GM18499 (cell line): Measurements from ENCODE around the gene ZNF587B.
"Not testable (repeated sequence)": the region's sequence is repeated elsewhere in the genome, so short reads cannot be mapped to it uniquely, and the experiment has no call there.

Experiments
- ATAC-seq: cut with Tn5 transposase; IDR thresholded peaks from one replicate; pipeline ENCODE4 v1.9.1; 2021; ENCODE audit warnings: moderate number of reproducible peaks; ENCODE audit not compliant: insufficient read depth, unreplicated experiment

The ZNF587B gene

DNA sequence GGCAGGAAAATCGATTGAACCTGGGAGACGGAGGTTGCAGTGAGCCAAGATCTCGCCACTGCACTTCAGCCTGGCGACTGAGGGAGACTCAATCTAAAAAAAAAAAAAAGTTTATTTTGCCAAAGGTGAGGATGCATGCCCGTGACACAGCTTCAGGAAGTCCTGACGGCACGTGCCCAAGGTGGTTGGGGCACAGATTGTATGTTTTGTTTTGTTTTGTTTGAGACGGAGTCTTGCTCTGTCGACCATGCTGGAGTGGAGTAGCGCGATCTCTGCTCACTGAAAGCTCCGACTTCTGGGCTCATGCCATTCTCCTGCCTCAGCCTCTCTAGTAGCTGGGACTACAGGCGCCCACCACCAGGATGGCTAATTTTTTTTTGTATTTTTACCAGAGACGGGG is 12.1 kb upstream of the ZNF587B start:
- ATAC-seq, result no peak

DNA sequence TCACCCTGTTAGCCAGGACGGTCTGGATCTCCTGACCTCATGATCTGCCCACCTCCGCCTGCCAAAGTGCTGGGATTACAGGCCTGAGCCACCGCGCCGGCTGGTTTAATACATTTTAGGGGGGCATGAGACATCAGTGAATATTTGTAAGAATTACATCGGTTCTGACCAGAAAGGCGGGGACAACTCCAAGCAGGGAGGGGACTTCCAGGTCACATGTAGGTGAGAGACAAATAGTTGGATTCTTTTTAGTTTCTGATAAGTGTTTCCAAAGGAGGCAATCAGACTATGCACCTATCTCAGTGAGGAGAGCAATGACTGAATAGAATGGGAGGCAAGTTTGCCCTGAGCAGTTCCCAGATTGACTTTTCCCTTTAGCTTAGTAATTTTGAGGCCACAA is 11.7 kb upstream of the ZNF587B start:
- ATAC-seq, result no peak

DNA sequence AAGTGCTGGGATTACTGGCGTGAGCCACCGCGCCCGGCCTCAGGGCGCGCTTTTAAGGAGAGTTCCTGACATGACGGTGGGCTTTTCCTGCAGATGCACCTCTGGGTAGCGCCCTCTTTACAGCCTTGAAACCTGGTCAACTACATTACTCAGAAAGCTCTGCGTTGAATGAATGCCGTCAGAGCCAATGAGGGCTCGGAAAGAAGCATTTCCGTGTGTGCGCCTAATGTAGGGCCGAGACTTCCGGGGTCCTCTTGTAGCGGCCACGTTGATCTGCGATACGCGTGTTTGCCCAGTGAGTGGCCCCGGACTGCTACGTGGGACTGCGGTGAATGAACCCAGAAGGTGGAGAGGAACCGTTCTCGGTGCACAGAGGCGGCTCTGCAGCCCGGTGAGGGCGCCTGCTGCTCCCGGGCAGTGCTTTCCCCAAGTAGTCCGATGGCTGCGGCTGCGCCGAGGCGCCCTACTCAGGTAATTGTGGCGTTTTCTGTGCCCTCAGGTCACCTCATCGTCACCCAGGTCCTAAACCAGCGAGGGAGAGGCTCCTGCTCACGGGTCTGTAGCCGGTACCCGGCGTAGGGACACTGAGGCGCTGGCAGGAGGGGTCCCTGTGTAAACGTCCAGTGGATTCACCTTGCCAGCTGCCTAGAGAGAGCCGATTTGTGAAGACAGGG is 10.5 kb upstream of the ZNF587B start:
- ATAC-seq, result peak; percentile 78

DNA sequence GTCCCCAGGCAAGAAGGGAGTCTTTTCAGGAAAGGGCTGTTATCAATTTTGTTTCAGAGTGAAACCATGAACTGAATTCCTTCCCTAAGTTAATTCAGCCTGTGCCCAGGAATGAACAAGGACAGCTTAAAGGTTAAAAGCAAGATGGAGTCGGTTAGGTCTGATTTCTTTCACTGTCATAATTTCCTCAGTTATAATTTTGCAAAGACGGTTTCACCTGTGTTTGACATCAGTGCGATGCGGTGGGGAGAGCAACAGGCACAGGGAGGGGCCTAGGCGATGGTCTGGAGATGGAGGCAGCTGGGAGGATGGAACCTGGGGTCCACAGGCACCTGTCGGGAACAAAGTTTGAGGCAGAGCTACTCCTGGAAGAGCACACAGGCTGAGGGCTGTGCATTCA is 9.5 kb upstream of the ZNF587B start:
- ATAC-seq, result no peak

DNA sequence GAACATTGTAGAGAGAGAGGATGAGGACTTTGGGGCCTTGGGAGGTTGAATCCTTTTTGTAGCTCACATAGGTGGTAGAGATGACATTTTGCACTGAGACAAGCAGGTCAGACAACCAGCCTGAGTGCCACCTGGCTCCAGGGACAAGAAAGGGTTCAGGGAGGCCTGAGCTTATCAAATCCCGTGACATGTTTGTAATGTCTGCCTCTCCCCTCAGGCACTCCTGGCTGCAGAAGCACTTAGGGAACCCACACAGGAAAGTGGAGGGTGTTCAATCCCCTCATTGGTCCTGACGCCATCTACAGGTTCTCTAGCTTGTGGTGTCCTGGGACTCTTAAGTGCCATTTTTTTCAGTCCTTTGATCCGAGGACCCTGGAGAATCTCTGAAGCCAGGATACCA is 9.0 kb upstream of the ZNF587B start:
- not testable (repeated sequence) for ATAC-seq

DNA sequence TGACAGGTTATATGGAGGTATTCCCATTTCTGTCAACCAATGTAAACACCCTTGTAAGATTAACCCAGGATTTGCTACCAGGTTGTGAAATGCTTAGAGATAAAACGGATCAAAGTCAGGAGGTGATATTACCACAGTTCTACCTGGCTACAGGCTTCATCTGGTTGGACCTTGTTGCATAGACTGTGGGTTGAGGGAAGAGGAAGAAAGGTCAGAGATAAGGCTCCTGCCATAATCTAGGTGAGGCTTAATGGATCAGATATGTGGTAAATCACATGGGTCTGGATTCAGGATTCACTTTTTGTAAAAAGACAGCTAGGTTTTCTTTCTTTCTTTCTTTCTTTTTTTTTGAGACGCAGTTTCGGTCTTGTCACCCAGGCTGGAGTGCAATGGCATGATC is 8.6 kb upstream of the ZNF587B start:
- not testable (repeated sequence) for ATAC-seq

DNA sequence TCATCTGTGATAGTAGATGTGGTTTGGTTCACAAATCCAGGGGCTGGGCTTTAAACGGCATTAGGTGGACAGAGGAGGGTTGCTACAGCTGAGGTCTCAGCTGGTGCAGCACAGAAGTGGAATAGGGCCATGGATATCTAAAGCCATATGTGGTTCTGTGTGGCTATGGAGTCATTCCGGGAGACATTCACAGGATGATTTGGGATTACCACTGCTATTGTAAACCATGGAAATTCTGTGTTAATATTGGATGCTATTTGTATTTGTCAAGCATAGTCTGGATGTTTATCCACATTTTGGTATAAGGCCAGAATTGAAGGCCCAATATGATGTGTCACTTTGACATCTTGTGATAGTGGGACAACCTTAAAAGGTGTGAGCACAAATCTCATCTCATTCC is 6.9 kb upstream of the ZNF587B start:
- ATAC-seq, result not testable (repeated sequence)

DNA sequence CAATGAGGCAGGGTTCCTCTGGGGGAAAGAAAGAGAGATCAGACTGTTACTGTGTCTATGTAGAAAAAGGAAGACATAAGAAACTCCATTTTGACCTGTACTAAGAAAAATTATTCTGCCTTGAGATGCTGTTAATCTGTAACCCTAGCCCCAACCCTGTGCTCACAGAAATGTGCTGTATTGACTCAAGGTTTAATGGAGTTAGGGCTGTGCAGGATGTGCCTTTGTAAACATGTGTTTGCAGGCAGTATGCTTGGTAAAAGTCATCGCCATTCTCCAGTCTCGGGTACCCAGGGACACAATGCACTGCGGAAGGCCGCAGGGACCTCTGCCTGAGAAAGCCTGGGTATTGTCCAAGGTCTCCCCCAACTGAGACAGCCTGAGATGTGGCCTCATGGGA is 6.5 kb upstream of the ZNF587B start:
- ATAC-seq, result not testable (repeated sequence)

DNA sequence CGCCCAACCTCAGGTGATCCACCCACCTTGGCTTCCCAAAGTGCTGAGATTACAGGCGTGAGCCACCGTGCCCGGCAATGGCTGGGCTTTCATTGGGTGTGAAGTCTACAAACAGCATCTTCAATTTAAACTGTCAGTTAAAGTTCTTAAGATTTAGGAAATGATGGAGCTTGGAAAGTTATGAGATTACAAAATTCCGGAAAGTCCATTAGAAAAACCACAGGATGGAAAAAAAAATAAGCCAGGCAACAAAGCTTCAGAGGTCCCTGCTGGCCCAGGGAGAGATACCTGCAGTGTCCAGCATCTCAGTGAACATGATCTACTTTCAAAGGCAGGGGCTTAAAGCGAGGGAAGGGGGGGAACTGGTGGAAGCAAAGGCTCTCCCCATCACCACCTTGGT is 4.6 kb upstream of the ZNF587B start:
- ATAC-seq, result no peak

DNA sequence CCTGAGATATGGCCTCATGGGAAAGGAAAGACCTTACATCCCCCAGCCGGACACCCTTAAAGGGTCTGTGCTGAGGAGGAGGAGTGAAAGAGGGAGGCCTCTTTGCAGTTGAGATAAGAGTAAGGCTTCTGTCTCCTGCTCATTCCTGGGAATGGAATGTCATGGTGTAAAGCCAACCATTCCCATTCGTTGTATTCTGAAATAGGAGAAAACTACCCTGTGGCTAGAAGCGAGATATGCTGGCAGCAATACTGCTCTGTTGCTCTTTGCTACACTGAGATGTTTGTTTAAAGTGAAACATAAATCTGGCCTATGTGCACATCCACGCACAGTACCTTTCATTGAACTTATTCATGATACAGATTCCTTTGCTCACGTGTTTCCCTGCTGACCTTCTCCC is 783 bp upstream of the ZNF587B start:
- no peak for ATAC-seq

DNA sequence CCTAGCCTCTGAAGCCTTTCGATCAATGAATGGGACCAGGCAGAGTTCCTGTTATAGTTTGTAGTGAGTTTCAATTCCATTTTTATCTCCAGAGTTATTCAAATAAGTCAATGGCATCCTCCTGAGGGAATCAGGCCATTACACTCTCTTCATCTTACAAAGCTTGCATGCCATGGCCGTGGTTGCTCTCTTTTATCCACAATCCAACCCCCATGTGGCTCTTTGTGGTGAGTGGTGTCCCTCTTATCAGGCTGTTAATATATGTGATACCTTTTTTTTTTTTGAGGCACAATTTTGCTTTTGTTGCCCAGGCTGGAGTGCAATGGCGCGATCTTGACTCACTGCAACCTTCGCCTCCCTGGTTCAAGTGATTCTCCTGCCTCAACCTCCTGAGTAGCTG is 6.9 kb downstream of the ZNF587B start:
- not testable (repeated sequence) for ATAC-seq

DNA sequence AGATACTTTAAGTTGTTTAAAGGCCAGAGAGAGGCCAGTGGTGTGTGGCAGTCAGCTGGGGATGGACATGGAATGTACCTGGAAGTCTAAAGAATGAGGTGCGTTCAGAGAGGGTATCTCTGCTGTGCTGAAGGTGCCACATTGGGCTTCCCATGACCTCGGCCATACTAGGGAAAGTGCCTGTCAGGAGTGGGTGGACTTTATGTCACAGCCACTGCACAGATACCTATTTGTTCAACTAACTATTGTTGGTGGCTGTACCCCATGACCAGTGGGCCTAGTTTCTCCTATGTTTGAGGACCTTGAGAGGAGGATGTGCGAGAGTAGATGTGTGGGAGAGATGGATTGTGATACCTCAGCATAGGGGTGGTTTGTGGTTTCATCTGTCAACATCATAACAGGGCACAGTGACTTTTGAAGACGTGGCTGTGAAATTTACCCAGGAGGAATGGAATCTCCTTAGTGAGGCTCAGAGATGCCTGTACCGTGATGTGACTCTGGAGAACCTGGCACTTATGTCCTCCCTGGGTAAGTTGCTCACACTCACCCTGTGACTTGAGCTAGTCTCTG is 8.6 kb downstream of the ZNF587B start:
- not testable (repeated sequence) for ATAC-seq

DNA sequence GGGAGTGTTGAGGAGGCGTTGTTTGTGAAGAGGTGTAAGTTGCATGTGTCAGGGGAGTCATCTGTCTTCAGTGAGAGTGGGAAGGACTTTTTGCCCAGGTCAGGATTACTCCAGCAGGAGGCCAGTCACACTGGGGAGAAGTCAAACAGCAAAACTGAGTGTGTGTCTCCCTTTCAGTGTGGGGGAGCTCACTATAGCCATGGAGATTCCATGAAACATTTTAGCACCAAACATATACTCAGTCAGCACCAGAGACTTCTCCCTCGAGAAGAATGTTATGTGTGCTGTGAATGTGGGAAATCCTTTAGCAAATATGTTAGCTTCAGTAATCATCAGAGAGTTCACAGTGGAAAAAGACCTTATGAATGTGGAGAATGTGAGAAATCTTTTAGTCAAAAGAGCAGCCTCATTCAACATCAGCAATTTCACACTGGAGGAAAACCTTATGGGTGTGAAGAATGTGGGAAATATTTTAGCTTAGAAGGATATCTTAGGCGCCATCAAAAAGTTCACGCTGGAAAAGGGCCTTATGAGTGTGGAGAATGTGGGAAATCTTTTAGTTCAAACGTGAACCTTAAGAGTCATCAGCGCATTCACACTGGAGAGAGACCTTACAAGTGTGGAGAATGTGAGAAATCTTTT is 11.1 kb downstream of the ZNF587B start:
- no peak for ATAC-seq

DNA sequence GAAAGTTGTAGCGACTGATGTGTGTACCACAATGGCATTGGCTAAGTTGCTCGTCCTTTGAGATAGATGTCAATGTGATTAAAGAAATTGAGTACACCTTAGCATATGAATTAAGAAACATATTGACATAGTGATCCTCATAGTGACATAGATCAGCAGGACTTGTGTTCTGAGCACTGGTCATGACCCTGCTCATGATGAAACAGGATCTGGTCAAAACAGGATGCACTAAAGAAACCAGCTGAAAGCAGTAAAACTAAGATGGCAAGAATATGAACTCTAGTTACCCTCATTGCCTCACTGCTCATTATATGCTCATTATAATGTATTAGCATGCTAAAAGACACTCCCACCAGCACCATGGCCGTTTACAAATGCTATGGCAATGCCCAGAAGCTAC is 17.1 kb downstream of the ZNF587B start:
- not testable (repeated sequence) for ATAC-seq

DNA sequence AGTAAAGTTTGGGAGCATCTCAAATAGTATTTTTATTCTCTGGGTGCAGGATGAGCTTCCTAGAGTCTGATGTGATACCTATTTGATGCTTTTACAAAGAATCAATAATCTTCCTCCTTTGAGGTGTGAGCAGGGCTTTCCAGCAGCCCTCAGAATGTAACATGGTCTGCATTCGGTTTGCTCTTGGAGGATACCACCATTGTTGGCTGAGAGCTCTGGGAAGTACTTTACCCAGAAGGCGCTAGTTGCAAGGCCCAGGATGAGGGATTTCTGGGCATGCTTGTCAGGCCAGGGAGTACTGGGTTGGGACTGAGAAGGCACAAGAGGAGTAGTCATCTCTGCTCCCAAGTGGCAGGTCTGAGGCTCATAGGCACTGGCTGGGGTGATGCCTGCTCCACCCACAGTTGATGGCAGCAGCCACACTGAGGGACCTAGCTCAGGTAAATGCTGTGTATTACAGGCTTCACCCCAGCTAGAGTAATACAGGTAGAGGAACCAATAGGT is 19.1 kb downstream of the ZNF587B start:
- ATAC-seq, result not testable (repeated sequence)

DNA sequence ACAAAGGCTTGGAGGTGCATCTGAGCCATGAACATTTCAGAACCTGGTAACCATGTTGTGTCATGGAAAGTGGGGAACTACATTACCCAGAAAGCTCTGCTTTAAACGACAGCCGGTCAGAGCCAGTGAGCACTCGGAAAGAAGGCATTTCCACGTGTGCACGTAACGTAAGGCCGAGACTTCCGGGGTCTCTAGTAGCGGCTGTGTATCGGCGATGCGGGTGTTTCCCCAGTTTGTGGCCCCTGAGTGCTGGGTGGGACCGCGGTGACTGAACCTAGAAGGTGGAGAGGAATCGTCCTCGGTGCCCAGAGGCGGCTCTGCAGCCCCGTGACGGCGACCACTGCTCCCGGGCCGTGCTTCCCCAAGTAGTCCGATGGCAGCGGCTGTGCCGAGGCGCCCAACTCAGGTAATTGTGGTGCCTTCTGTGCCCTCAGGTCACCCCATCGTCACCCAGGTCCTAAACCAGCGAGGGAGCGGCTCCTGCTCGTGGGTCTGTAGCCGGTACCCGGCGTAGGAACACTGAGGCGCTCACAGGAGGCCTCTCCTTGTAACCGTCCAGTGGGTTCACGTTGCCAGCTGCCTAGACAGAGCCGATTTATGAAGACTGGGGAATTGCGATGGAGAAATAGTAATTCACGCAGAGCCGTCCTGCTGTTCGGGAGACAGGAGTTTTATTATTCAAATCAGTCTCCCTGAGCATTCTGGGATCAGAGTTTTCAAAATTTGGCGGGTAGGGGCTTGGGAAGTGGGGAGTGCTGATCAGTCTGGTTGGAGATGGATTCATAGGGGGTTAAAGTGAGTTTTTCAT is 19.8 kb downstream of the ZNF587B start, which contains the start of gene ZNF587:
ZNF587 (plus strand) TSS at position 194 of the 808 bp plus-strand sequence; CDS start at position 374, 180 bp downstream.
- ATAC-seq, result peak; percentile 84

DNA sequence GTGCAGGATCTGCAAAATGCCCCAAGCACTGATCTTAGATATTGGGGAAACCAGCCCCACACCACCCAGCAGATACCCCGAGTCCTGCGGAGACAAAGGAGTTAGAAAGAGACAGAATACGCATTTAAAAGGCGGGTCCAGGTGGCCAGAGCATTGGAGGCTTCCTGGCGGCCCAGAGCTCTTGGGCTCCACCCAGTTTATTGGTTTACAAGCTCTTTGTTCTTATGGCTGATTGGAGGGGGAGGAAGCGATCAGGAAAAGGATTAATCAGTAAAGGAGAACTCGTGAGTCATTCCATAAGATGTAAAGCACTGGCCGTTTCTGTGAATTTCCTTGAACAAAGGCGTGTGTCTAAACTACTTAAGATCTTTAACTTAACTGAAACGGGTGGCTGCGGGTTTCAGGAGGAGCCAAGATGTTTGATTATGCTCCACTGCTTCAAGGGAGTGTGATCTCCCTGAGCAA is 20.5 kb downstream of the ZNF587B start:
- ATAC-seq, result no peak

DNA sequence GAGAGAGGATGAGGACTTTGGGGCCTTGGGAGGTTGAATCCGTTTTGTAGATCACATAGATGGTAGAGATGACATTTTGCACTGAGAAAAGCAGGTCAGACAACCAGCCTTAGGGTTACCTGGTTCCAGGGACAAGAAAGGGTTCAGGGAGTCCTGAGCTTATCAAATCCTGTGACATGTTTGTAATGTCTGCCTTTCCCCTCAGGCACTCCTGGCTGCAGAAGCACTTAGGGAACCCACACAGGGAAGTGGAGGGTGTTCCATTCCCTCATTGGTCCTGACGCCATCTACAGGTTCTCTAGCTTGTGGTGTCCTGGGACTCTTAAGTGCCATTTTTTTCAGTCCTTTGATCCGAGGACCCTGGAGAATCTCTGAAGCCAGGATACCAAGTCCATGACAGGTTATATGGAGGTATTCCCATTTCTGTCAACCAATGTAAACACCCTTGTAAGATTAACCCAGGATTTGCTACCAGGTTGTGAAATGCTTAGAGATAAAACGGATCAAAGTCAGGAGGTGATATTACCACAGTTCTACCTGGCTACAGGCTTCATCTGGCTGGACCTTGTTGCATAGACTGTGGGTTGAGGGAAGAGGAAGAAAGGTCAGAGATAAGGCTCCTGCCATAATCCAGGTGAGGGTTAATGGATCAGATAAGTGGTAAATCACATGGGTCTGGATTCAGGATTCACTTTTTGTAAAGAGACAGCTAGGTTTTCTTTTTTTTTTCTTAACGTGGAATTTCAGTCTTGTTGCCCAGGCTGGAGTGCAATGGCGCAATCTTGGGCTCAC is 21.9 kb downstream of the ZNF587B start:
- ATAC-seq, result not testable (repeated sequence)

DNA sequence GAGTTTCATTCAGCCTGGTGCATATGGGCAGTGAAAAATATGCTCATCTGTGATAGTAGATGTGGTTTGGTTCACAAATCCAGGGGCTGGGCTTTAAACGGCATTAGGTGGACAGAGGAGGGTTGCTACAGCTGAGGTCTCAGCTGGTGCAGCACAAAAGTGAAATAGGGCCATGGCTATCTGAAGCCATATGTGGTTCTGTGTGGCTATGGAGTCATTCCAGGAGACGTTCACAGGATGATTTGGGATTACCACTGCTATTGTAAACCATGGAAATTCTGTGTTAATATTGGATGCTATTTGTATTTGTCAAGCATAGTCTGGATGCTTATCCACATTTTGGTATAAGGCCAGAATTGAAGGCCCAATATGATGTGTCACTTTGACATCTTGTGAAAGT is 24.0 kb downstream of the ZNF587B start:
- not testable (repeated sequence) for ATAC-seq

DNA sequence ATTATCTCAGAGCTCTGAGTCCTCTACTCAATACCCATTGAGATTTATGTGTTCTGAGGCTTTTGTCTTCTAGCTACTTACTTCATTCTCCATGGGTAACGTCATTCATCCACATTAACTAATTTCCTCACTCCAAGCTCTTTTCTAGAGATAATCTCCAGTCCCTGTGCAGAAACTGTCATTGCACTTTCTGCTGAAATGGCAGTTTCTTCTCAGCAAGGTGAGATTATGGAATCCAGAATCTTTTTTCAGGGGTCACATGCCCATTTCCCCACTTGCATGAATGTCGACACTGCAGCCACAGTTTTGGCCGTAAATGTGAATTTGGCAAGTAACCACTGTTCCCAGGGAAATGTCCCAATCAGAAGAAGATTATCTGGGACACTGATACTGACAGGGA is 32.3 kb downstream of the ZNF587B start:
- ATAC-seq, result not testable (repeated sequence)
